ENCODE data around the gene GNB5.

GNB5 gene

DNA sequence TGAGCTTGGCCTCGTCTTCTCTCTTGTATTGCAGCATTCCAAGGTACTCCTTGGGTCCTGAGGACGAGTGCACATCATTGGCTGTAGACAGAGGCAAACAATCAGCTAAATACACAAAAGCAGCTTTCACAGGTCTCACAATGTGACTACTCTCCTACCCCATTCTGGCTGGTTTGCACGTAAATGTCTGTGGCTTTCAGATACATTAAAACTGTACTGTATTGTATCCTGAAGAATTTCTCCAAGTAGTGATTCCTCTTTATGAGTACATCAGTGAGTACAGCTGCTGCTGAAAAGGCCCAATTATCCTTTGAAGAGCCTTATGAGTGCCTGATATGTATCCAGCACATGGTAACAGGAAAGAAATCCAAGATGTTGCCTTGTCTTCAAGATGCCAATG, 22.0 kb upstream of the GNB5 start:
- Histone ChIP-seq H3K18ac (ENCODE audit: low read length) (no peak overlapping the region), H3K4me3 (ENCODE audit: low read length in 2 of 2) (no peak overlapping the region), H2AFZ (ENCODE audit: low read length) (no peak overlapping the region), H3K14ac (ENCODE audit: low read length) (no peak overlapping the region), H3K4me1 (ENCODE audit: control insufficient read depth in 2 of 2, insufficient read depth in 1 of 2, low read depth in 1 of 2, low read length in 2 of 2) (peaks cover 0 to 5% of the 10 kb centered on the region in 2 donors), H3K4me2 (ENCODE audit: insufficient read depth, low read length, poor library complexity, severe bottlenecking) (no peak overlapping the region), H3K9ac (ENCODE audit: low read depth, low read length, poor library complexity) (no peak overlapping the region), H4K91ac (ENCODE audit: low read depth, low read length, poor library complexity) (no peak overlapping the region), H3K36me3 (replicated peaks in 1 of 2; ENCODE audit: control insufficient read depth in 2 of 2, insufficient read depth in 2 of 2, low read length in 2 of 2) (peaks cover 32 to 47% of the 10 kb centered on the region in 2 donors), H3K27me3 (ENCODE audit: control insufficient read depth in 3 of 3, insufficient read depth in 3 of 3, low read depth in 1 of 3, low read length in 3 of 3) (peaks cover 0 to 2% (median 0%) of the 10 kb centered on the region in 3 experiments), H2BK5ac (ENCODE audit: low read length) (no peak overlapping the region), H2AK5ac (ENCODE audit: low read depth, low read length) (no peak overlapping the region), H2BK12ac (ENCODE audit: low read length) (no peak overlapping the region), H3K23ac (ENCODE audit: low read depth, low read length, poor library complexity) (no peak overlapping the region), H2BK15ac (ENCODE audit: low read length) (no peak overlapping the region), H3K27ac (replicated peaks; ENCODE audit: low read length) (no peak overlapping the region), H3K9me3 (replicated peaks in 1 of 2; ENCODE audit: control insufficient read depth in 2 of 2, insufficient read depth in 1 of 2, low read depth in 1 of 2, low read length in 2 of 2) (no peaks in the 10 kb centered on the region), H3K4ac (ENCODE audit: low read length) (no peak overlapping the region), H2BK120ac (ENCODE audit: low read depth, low read length) (no peak overlapping the region), H3K79me1 (ENCODE audit: low read depth, low read length) (no peaks in the 10 kb centered on the region), H4K8ac (ENCODE audit: low read depth, low read length) (no peak overlapping the region)
- no CpG with 5 or more reads among the region's 3 CpGs for WGBS, 2 donors (ENCODE audit: extremely low coverage in 2 of 2, insufficient read length in 2 of 2, insufficient replicate concordance in 1 of 2)
- no peak for DNase-seq (ENCODE audit: low spot score)

DNA sequence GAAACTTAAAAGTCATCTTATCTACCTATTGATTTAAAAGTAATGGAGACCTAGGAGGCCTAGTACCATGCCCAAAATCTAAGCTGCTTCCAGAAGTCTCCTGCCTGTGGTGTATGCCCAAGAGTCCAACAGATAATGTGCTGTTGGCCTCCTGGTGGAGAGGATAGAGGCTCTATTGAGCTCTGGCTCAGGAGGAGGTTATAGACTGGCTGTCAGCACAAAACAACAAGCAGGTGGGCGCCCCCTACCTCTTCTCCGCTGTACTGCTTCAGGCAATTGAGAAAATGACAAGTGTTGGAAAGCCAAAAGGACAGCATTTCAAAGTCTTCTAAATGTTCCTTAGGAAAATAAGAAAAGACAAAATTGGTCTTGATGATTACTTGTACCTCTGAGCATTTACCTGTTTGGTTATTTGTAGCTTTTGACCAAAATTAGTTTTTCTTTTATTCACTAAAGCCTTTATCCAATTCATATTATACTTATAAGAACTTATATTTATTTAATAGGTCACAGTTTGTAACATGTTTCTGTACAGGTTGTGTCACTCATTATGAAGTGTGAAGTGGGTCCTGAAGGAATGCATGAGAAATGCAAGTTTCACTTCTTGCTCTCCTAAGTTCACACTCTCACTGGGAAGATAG, 17.2 kb upstream of the GNB5 start:
- H2BK120ac ChIP-seq (ENCODE audit: low read depth, low read length): no peak overlapping the region
- peaks cover 2% of the 10 kb centered on the region for H3K79me1 ChIP-seq (ENCODE audit: low read depth, low read length)
- H3K14ac ChIP-seq (ENCODE audit: low read length): no peak overlapping the region
- H3K18ac ChIP-seq (ENCODE audit: low read length): no peak overlapping the region
- H3K9ac ChIP-seq (ENCODE audit: low read depth, low read length, poor library complexity): no peak overlapping the region
- no peak overlapping the region for H2AFZ ChIP-seq (ENCODE audit: low read length)
- no peak overlapping the region for H2AK5ac ChIP-seq (ENCODE audit: low read depth, low read length)
- no peak overlapping the region for H2BK5ac ChIP-seq (ENCODE audit: low read length)
- no peak overlapping the region for H4K91ac ChIP-seq (ENCODE audit: low read depth, low read length, poor library complexity)
- no peaks in the 10 kb centered on the region for H3K4me1 ChIP-seq (ENCODE audit: control insufficient read depth in 2 of 2, insufficient read depth in 1 of 2, low read depth in 1 of 2, low read length in 2 of 2)
- H3K36me3 ChIP-seq (replicated peaks in 1 of 2; ENCODE audit: control insufficient read depth in 2 of 2, insufficient read depth in 2 of 2, low read length in 2 of 2): peaks cover 29 to 39% of the 10 kb centered on the region in 2 donors
- H3K27ac ChIP-seq (replicated peaks; ENCODE audit: low read length): no peak overlapping the region
- WGBS, 2 donors (ENCODE audit: extremely low coverage in 2 of 2, insufficient read length in 2 of 2, insufficient replicate concordance in 1 of 2): no CpG with 5 or more reads among the region's 2 CpGs
- H3K4ac ChIP-seq (ENCODE audit: low read length): no peak overlapping the region
- no peak overlapping the region for H2BK12ac ChIP-seq (ENCODE audit: low read length)
- H3K4me3 ChIP-seq (ENCODE audit: low read length in 2 of 2): no peak overlapping the region
- no peak overlapping the region for H3K4me2 ChIP-seq (ENCODE audit: insufficient read depth, low read length, poor library complexity, severe bottlenecking)
- H2BK15ac ChIP-seq (ENCODE audit: low read length): no peak overlapping the region
- no peaks in the 10 kb centered on the region for H3K9me3 ChIP-seq (replicated peaks in 1 of 2; ENCODE audit: control insufficient read depth in 2 of 2, insufficient read depth in 1 of 2, low read depth in 1 of 2, low read length in 2 of 2)
- DNase-seq (ENCODE audit: low spot score): peak; percentile 67
- H4K8ac ChIP-seq (ENCODE audit: low read depth, low read length): no peak overlapping the region
- H3K27me3 ChIP-seq (ENCODE audit: control insufficient read depth in 3 of 3, insufficient read depth in 3 of 3, low read depth in 1 of 3, low read length in 3 of 3): peaks cover 0 to 2% (median 0%) of the 10 kb centered on the region in 3 experiments
- H3K23ac ChIP-seq (ENCODE audit: low read depth, low read length, poor library complexity): no peak overlapping the region

DNA sequence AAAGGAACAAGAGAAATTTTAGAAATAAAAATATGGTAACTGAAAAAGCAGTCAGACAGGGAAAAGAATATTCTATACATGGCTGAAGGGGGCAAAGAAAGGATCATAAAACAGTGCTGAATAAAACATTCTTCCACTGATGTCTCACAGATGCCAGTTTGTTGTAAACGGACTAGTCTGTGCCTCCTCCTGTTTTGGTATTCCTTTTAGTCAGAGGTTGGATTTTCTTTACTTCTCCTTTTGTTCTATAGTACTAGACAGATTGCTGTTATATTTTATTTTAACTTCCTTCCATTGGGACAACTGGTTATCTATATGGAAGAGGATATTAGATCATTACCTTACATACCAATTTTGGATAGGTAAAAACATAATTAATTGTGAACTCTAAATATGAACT, 16.0 kb upstream of the GNB5 start:
- no peak overlapping the region for H3K4ac ChIP-seq (ENCODE audit: low read length)
- H3K27ac ChIP-seq (replicated peaks; ENCODE audit: low read length): no peak overlapping the region
- H3K9ac ChIP-seq (ENCODE audit: low read depth, low read length, poor library complexity): no peak overlapping the region
- H3K23ac ChIP-seq (ENCODE audit: low read depth, low read length, poor library complexity): no peak overlapping the region
- H3K18ac ChIP-seq (ENCODE audit: low read length): no peak overlapping the region
- no peak overlapping the region for H3K4me2 ChIP-seq (ENCODE audit: insufficient read depth, low read length, poor library complexity, severe bottlenecking)
- H2BK120ac ChIP-seq (ENCODE audit: low read depth, low read length): no peak overlapping the region
- no peak overlapping the region for H4K91ac ChIP-seq (ENCODE audit: low read depth, low read length, poor library complexity)
- no peaks in the 10 kb centered on the region for H3K9me3 ChIP-seq (replicated peaks in 1 of 2; ENCODE audit: control insufficient read depth in 2 of 2, insufficient read depth in 1 of 2, low read depth in 1 of 2, low read length in 2 of 2)
- H2BK12ac ChIP-seq (ENCODE audit: low read length): no peak overlapping the region
- H3K27me3 ChIP-seq (ENCODE audit: control insufficient read depth in 3 of 3, insufficient read depth in 3 of 3, low read depth in 1 of 3, low read length in 3 of 3): peaks cover 0 to 2% (median 0%) of the 10 kb centered on the region in 3 experiments
- no peak overlapping the region for H2AK5ac ChIP-seq (ENCODE audit: low read depth, low read length)
- peaks cover 19 to 28% of the 10 kb centered on the region in 2 donors for H3K36me3 ChIP-seq (replicated peaks in 1 of 2; ENCODE audit: control insufficient read depth in 2 of 2, insufficient read depth in 2 of 2, low read length in 2 of 2)
- H3K4me1 ChIP-seq (ENCODE audit: control insufficient read depth in 2 of 2, insufficient read depth in 1 of 2, low read depth in 1 of 2, low read length in 2 of 2): no peaks in the 10 kb centered on the region
- H2AFZ ChIP-seq (ENCODE audit: low read length): no peak overlapping the region
- H2BK5ac ChIP-seq (ENCODE audit: low read length): no peak overlapping the region
- H3K79me1 ChIP-seq (ENCODE audit: low read depth, low read length): peaks cover 2% of the 10 kb centered on the region
- H3K14ac ChIP-seq (ENCODE audit: low read length): no peak overlapping the region
- WGBS, 2 donors (ENCODE audit: extremely low coverage in 2 of 2, insufficient read length in 2 of 2, insufficient replicate concordance in 1 of 2): no CpG with 5 or more reads among the region's 1 CpG
- H3K4me3 ChIP-seq (ENCODE audit: low read length in 2 of 2): no peak overlapping the region
- H4K8ac ChIP-seq (ENCODE audit: low read depth, low read length): no peak overlapping the region
- no peak overlapping the region for H2BK15ac ChIP-seq (ENCODE audit: low read length)
- DNase-seq (ENCODE audit: low spot score): no peak

DNA sequence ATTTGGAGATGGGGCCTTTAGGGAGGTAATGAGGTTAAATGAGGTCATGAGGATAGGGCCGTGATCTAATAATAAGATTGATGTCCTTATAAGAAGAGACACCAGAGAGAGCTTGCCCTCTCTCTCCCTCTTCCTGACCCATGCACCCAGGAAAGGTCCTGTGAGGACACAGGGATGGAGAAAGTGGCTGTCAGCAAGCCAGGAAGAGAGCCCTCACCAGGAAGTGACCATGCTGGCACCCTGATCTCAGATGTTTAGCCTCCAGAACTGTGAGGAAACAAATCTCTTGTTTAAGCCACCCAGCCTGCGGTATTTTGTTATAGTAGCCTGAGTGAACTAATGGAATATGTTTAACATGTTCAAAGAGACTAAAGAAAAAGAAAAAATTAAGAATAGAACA, 15.3 kb upstream of the GNB5 start:
- Histone ChIP-seq H3K36me3 (replicated peaks in 1 of 2; ENCODE audit: control insufficient read depth in 2 of 2, insufficient read depth in 2 of 2, low read length in 2 of 2) (peaks cover 15 to 22% of the 10 kb centered on the region in 2 donors), H2BK15ac (ENCODE audit: low read length) (no peak overlapping the region), H3K4me3 (ENCODE audit: low read length in 2 of 2) (no peak overlapping the region), H2BK5ac (ENCODE audit: low read length) (no peak overlapping the region), H2AK5ac (ENCODE audit: low read depth, low read length) (no peak overlapping the region), H3K23ac (ENCODE audit: low read depth, low read length, poor library complexity) (no peak overlapping the region), H3K18ac (ENCODE audit: low read length) (no peak overlapping the region), H2AFZ (ENCODE audit: low read length) (no peak overlapping the region), H3K4ac (ENCODE audit: low read length) (no peak overlapping the region), H2BK120ac (ENCODE audit: low read depth, low read length) (no peak overlapping the region), H3K27me3 (ENCODE audit: control insufficient read depth in 3 of 3, insufficient read depth in 3 of 3, low read depth in 1 of 3, low read length in 3 of 3) (peaks cover 0 to 2% (median 0%) of the 10 kb centered on the region in 3 experiments), H3K79me1 (ENCODE audit: low read depth, low read length) (peaks cover 2% of the 10 kb centered on the region), H3K4me2 (ENCODE audit: insufficient read depth, low read length, poor library complexity, severe bottlenecking) (no peak overlapping the region), H2BK12ac (ENCODE audit: low read length) (no peak overlapping the region), H3K4me1 (ENCODE audit: control insufficient read depth in 2 of 2, insufficient read depth in 1 of 2, low read depth in 1 of 2, low read length in 2 of 2) (no peaks in the 10 kb centered on the region), H4K91ac (ENCODE audit: low read depth, low read length, poor library complexity) (no peak overlapping the region), H3K14ac (ENCODE audit: low read length) (peak overlapping the region; percentile 38), H4K8ac (ENCODE audit: low read depth, low read length) (no peak overlapping the region), H3K9ac (ENCODE audit: low read depth, low read length, poor library complexity) (no peak overlapping the region), H3K9me3 (replicated peaks in 1 of 2; ENCODE audit: control insufficient read depth in 2 of 2, insufficient read depth in 1 of 2, low read depth in 1 of 2, low read length in 2 of 2) (no peaks in the 10 kb centered on the region), H3K27ac (replicated peaks; ENCODE audit: low read length) (no peak overlapping the region)
- no CpG with 5 or more reads among the region's 2 CpGs for WGBS, 2 donors (ENCODE audit: extremely low coverage in 2 of 2, insufficient read length in 2 of 2, insufficient replicate concordance in 1 of 2)
- DNase-seq (ENCODE audit: low spot score): no peak
